ENCODE data around the gene SH3BP5.

DNA sequence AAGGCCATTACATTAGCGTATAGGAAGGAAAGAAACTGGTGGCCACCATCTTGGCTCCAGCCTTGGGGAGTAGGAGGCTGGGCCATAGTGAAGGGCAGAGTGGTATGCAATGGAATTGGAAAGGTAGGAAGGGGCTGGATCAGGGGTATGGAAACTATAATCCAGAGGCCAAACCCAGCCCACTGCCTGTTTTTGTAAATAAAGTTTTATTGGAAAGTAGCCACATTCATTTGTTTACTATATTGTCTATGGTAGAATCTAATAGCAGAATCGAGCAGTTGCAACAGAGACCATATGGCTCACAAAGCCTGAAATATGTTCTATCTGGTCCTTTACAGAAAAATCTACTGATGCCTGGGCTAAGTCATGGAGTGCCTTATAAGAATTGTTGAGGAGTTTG, 14.1 kb upstream of the SH3BP5 start:
- TF ChIP-seq, protein P1, sequence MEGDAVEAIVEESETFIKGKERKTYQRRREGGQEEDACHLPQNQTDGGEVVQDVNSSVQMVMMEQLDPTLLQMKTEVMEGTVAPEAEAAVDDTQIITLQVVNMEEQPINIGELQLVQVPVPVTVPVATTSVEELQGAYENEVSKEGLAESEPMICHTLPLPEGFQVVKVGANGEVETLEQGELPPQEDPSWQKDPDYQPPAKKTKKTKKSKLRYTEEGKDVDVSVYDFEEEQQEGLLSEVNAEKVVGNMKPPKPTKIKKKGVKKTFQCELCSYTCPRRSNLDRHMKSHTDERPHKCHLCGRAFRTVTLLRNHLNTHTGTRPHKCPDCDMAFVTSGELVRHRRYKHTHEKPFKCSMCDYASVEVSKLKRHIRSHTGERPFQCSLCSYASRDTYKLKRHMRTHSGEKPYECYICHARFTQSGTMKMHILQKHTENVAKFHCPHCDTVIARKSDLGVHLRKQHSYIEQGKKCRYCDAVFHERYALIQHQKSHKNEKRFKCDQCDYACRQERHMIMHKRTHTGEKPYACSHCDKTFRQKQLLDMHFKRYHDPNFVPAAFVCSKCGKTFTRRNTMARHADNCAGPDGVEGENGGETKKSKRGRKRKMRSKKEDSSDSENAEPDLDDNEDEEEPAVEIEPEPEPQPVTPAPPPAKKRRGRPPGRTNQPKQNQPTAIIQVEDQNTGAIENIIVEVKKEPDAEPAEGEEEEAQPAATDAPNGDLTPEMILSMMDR (IDR thresholded peaks at IDR 0.05; ENCODE audit: low read depth, low read length), result no peak
- TF ChIP-seq EZH2phosphoT487 (IDR thresholded peaks at IDR 0.05; ENCODE audit: low read depth), result no peak
